Parietal lobe (tissue), 2 donors: ENCODE results near the gene RELCH. TPM values are rescaled to one million over a fixed set of nuclear protein-coding genes. Genes with fewer than 3 reads are reported as not detected.

Experiments used
- small RNA-seq: library from RNA; depleted of rRNA; stranded (forward); fragments of <200 nt; gene quantifications from one replicate; pipeline ENCODE3, GENCODE V24; 2014; ENCODE audit warnings: low replicate concordance
- total RNA-seq: library from RNA; depleted of rRNA; stranded (reverse); fragments of >200 nt; gene quantifications from one replicate; pipeline ENCODE4 v1.2.3, GENCODE V29; 2014

The RELCH gene
- 133 TPM for total RNA-seq

GRCh38 chr18:62186774-62187542 is at the start of gene RELCH, which contains the start of gene PIGN:
TSS of gene RELCH (plus strand) at chr18:62187255. CDS start at chr18:62187506, 251 bp downstream.
TSS of gene PIGN (minus strand) at chr18:62187056. CDS start at chr18:62161353, 25,703 bp downstream.

GRCh38 chr18:62324917-62325805 is 138.1 kb downstream of the RELCH start, which contains the start of gene TNFRSF11A:
TSS of gene TNFRSF11A (plus strand) at chr18:62325310. CDS start at chr18:62325353, 43 bp downstream.

Small RNA genes lying within 50 kb of the gene (small RNA-seq; reads per million reads assigned to genes)
- not detected for gene RF00019

Other genes with a start within 250 kb of the RELCH start
- gene PIGN, start 199 bp upstream of the RELCH start, total RNA-seq: 67.9 TPM
- 0.63 TPM for gene TNFRSF11A, start 138.1 kb downstream of the RELCH start, total RNA-seq